ENCODE measurements around the gene RYR2.

DNA sequence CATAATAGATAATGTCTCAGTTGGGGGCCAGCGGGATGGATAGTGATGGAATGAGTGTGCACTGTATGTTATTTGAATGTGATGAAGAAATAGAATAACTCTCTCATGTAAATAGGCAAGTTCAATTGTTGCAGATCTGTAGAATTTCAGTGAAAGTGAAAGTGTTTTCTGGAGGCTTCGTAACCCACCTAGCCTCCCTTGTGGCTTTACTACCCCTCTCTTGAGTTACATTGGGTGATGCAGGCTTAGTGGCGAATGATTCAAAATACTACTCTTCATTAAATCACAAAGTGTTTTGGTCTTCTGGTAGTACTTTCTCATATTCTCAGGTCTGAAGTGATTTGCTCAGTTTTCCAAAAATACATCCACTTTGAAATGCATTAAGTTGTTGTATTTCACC, 436.9 kb downstream of the RYR2 start:
- TF ChIP-seq, protein P1, sequence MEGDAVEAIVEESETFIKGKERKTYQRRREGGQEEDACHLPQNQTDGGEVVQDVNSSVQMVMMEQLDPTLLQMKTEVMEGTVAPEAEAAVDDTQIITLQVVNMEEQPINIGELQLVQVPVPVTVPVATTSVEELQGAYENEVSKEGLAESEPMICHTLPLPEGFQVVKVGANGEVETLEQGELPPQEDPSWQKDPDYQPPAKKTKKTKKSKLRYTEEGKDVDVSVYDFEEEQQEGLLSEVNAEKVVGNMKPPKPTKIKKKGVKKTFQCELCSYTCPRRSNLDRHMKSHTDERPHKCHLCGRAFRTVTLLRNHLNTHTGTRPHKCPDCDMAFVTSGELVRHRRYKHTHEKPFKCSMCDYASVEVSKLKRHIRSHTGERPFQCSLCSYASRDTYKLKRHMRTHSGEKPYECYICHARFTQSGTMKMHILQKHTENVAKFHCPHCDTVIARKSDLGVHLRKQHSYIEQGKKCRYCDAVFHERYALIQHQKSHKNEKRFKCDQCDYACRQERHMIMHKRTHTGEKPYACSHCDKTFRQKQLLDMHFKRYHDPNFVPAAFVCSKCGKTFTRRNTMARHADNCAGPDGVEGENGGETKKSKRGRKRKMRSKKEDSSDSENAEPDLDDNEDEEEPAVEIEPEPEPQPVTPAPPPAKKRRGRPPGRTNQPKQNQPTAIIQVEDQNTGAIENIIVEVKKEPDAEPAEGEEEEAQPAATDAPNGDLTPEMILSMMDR (IDR thresholded peaks at IDR 0.05): no peak
- TF ChIP-seq EZH2 (IDR thresholded peaks at IDR 0.05; ENCODE audit: borderline replicate concordance, insufficient read depth, low read depth, low read length, poor library complexity, severe bottlenecking): no peak
